ENCODE results near the gene ADCY10.
"Not testable (repeated sequence)": the region's sequence is repeated elsewhere in the genome, so short reads cannot be mapped to it uniquely, and the experiment has no call there.

The ADCY10 gene

GRCh38 chr1:167927046-167927754 is 13.3 kb upstream of the ADCY10 start:
- no peak for FAIRE-seq

DNA sequence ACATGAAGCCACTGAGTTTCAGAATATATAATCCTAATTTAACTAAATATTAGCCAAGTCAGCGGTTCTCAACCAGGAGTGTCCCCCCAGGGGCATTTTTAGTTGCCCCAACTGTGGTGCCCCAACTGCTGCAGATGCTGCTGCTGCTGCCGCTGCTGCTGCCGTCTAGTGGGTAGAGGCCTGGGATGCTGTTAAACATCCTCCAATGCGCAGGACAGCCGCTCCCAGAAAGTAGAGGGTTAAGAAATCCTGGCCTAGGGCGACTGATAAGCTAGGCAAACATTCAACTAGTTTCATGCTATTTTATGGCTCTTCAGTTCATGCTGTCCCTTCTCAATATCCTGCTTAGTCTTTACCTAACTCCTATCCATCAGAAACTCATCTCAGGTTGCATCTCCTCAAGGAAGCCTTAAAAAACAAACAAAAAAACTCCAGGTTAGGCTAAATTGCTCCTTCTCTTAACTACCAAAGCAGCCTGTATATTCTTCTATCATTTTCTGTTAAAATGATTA is 12.6 kb upstream of the ADCY10 start:
- FAIRE-seq, result no peak

- FAIRE-seq, result peak; percentile 33
These were observed 10.8 kb upstream of the ADCY10 start for GRCh38 chr1:167924543-167925231.

DNA sequence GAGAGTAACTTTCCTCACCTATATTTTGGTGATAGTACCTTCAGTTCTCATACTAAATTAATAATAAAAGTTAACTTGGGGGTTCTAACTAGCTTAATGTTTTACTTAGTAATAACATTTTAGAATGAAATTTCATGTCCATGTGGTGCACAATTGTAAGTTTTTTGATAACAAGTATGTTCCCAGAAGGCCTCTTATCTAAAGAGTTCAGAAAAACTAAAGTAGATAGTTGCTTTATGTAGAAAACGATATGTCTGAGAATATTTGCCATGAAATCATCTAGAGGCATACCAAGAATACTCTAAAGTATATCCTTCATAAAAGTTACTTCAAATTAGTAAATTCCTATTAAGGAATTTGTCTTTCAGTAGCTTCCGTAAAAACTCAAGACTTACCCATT is 10.2 kb upstream of the ADCY10 start:
- peak; percentile 51 for FAIRE-seq

- no peak for FAIRE-seq
These were observed 9.6 kb upstream of the ADCY10 start for GRCh38 chr1:167923324-167924056.

GRCh38 chr1:167922611-167923074 is 8.7 kb upstream of the ADCY10 start:
- no peak for FAIRE-seq

- FAIRE-seq, result no peak
These were observed 8.1 kb upstream of the ADCY10 start for GRCh38 chr1:167922023-167922422.

DNA sequence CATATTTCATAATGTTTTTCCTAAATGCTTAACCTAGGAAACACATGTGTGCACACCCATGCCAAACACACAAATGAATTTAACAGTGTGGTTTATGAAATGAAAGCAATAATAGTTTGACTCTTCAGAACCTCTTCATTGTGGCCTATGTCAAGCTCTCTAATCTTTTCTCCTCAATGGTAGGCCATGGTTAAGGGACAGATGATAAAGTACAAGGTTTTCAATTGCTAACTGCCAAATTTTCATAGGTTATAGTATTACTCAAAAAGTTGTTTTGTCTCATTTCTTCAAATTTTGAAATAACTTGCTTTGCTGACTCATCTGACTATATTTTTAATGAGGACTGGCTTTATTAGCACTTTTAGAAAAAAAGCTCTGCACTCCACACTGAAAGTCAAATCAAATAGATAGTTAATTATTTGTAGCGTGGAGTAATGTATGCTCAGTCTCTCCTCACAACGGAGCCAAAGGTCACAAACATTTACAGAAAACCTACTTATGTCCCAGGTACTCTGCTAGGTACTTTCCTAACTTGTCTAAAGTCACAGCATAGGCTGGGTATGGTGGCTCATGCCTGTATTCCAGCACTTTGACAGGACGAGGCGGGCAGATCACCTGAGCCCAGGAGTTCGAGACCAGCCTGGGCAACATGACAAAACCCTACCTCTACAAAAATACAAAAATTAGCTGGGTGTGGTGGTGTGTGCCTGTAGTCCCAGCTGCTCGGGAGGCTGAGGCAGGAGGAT is 3.0 kb upstream of the ADCY10 start:
- FAIRE-seq, result no peak

- FAIRE-seq, result no peak
These were observed 1.6 kb upstream of the ADCY10 start for GRCh38 chr1:167915569-167915968.

DNA sequence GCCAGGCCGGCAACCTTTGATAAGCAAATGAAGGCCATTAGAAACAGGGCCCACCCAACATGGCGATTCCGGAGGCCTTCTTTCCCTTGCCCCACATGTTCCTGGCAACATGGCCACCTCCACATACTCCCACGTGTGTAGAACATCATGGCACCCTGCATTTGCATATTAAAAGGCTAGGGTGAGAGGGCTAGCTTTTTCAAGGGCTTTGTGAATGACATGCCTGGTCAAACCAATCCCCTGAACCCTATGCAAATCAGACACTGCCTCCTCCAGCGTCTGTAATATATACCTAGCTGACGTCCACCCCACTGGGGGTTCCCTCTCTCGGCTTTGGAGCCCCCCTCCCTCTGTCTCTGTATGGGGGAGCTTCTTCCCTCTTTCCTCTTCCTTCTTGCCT is 1.6 kb downstream of the ADCY10 start:
- no peak for FAIRE-seq

DNA sequence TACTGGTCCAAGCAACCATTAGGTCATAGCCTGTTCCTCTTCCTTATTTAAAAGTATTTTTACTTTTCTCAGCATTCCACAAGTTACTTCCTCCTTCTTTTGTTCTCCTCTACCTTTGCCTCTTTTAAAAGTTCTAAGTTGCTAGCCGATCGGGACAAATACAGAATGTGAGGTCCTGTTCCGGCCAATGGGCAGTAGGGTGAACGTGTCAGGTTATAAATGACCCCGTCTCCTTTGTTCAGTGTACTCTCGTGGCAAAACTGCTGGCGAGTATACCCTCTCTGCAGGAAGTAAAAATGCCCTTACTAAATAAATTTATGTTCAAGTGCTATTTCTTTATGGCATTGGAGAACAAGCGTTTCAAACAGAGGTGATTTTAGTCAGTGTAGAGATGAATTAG is 2.5 kb downstream of the ADCY10 start:
- no peak for FAIRE-seq

GRCh38 chr1:167910530-167910929 is 3.4 kb downstream of the ADCY10 start:
- no peak for FAIRE-seq

GRCh38 chr1:167909691-167910180 is 4.2 kb downstream of the ADCY10 start:
- no peak for FAIRE-seq

DNA sequence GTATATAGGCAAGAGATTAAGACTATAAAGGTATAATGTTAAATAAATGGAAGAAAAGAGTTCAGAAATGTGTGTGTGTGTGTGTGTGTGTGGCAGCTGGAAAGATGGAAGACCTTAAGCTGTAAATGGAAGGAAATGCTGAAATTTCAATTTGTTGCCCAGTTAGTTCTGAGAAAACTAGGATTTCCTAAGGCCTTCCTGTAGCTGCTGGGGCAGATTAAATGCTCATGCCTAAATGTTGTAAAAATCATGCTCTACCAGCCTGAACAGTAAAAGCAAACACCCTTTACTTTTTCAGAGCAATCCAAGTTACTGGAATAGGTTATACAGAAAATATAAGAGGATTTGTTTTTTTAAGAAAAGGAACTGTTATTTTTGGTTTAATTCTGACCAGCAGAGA is 8.3 kb downstream of the ADCY10 start:
- FAIRE-seq, result no peak

DNA sequence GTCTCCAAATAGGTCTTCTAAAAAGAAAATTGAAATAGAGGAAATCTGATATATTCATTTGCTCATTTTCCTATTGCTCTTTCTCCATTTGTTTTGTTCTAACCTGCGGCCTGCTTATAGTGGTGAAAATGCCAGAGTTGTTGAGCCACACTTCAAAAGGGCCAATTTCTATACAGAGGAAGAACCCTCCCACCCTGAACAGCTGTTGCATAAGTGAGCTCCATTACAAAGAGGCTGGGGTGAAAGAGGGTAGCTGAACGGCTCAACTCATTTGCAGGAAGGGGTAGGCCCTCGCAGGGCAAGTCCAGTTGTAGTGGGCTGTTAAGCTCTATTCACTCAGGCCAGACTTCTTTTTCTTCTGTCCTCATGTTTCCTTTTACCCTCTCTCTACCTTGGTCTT is 8.8 kb downstream of the ADCY10 start:
- FAIRE-seq, result no peak

DNA sequence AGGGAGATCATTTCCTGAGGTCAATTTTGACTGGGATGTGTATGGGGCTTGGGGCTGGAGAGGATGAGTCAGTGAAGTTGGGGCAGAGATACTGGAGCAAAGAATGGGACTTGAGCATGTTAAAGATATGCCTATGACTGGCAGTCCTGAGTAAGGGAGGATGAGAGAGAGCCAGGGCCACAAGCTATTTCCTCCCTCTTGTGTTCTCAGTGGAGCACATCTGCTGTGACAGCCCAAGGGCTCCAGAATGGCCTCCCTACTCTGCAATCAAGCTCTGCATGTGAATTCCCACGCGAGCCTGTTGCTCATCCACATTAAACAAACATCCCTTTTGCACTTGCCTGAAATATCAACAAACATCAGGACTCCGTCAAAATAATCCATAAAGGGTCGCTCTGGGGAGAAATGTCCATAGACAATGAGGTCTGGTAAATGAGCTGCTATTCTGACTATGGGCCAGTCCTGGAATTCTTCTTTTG is 9.2 kb downstream of the ADCY10 start:
- FAIRE-seq, result no peak

DNA sequence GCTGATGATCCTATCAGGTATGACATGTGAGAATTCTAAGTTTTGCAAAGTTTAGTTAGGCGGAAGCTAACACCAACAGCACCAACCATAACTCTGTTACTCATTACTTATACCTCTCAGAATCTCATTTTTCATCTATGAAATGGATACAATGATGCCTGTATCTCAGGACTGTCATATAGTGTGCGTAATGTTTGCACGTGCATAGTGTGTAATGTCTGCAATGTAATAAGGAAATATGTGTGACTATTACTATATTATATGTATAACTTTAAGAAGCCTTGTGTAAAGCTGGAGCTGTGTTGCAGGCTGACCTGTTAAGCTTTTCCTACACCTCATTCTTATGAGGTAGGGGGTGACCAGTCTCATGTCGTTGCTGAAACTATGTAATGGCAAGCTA is 13.0 kb downstream of the ADCY10 start:
- FAIRE-seq, result no peak

DNA sequence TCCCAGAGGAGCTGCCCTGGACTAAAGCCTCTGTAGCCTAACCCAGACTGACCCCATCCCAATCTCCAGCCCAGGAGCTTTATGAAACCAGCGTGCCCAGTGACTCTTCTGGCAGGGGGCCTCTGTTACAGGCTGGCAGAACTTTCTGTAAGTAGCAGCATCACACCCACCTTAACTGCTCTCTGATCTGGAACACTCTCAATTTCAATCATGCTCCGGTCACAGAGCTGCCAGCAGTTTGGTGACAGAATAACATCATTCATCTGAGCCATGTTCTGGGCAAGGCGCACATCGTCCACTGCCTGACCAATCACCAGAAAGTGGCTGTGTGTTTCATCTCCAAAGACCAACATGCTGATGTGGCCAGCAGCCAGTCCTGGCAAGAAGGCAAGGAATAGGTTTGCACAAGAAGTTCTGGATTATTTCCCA is 14.7 kb downstream of the ADCY10 start:
- FAIRE-seq, result no peak

DNA sequence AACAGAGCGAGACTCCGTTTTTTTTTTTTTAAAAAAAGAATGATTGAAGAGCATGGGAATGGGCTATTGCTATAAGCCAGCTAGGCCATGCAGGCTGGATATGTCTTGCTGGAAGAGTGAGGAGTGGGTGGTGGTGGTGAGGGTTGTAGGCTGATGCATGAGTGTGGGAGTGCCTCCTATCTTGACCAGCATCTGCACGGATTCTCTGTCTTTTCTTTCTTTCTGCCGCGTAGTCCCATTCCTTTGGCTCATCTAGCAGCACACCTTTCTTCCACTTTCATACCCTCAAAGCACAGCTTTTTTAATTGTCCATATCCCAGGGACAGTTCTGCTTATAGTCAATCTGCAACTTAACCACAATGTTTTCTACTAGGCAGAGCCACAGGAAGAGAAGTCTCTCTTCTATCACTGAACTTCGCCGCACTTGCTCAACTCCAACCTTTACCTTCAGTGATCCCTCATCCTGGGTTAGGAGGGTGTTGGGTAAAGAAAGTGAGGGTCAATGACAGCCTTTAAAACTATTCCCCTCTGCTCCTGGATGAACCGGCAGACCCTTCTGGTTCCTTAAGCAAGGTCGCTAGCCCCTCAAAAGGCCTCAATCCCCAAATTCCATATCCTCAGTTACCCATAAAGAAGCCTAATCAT is 15.2 kb downstream of the ADCY10 start:
- FAIRE-seq, result no peak

DNA sequence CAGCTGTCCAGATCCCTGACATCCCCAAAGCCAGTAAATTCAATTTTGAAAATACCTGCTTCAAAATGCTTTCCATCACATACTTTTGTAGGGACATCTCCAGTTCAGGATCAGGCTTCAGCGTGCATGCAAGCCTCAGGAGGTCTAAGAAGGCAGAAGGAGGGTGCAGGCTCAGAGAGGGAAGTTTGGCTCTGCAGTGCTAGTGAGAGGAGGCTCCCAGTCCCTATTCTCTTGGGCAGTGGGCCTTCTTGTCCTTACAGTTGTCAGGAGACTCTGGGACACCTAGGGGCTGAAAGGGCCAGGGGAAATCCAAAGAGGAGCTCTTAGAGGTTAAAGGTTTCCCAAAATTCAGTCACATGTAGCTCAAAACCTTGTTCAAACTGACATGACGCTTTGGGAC is 20.1 kb downstream of the ADCY10 start:
- no peak for FAIRE-seq

GRCh38 chr1:167890400-167890799 is 23.5 kb downstream of the ADCY10 start:
- FAIRE-seq, result no peak

DNA sequence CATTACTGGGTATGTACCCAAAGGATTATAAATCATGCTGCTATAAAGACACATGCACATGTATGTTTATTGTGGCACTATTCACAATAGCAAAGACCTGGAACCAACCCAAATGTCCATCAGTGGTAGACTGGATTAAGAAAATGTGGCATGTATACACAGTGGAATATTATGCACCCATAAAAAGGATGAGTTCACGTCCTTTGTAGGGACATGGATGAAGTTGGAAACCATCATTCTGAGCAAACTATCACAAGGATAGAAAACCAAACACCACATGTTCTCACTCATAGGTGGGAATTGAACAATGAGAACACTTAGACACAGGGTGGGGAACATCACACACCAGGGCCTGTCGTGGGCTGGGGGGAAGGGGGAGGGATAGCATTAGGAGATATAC is 26.7 kb downstream of the ADCY10 start:
- not testable (repeated sequence) for FAIRE-seq

Measured in TTC549 (cell line).